ENCODE measurements around the gene PPP3CB. TPM values are rescaled to one million over a fixed set of nuclear protein-coding genes. Genes with fewer than 3 reads are reported as not detected.

The PPP3CB gene
- total RNA-seq, 2 donors from 2014 or later: 38.6 to 44.3 TPM

DNA sequence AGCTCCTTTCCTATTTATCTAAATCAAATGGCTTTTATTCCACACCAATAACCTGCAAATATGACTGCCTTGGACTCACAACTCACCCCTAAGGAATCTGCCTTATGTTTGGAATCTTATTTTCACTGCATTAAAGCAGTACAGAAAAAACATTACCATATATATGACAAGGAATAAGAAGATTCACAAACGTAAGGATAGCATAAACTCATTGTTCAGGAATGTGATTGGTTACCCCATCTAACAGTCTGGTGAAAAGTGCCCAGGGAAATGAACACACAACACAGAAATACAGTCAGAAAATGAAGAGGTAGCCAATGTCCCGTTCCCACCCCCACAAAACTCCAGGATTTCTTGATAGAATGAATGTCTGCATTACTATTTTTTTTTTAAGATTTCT is 2.0 kb downstream of the PPP3CB start:
- H3K4me1 ChIP-seq (replicated peaks): no peaks in the 10 kb centered on the region
- H3K27ac ChIP-seq: no peak overlapping the region
- DNase-seq (ENCODE audit: low spot score): no peak
- H3K9me3 ChIP-seq: no peaks in the 10 kb centered on the region
- H3K27me3 ChIP-seq (replicated peaks; ENCODE audit: insufficient read depth): no peaks in the 10 kb centered on the region
- TF ChIP-seq, protein P1, sequence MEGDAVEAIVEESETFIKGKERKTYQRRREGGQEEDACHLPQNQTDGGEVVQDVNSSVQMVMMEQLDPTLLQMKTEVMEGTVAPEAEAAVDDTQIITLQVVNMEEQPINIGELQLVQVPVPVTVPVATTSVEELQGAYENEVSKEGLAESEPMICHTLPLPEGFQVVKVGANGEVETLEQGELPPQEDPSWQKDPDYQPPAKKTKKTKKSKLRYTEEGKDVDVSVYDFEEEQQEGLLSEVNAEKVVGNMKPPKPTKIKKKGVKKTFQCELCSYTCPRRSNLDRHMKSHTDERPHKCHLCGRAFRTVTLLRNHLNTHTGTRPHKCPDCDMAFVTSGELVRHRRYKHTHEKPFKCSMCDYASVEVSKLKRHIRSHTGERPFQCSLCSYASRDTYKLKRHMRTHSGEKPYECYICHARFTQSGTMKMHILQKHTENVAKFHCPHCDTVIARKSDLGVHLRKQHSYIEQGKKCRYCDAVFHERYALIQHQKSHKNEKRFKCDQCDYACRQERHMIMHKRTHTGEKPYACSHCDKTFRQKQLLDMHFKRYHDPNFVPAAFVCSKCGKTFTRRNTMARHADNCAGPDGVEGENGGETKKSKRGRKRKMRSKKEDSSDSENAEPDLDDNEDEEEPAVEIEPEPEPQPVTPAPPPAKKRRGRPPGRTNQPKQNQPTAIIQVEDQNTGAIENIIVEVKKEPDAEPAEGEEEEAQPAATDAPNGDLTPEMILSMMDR (IDR thresholded peaks at IDR 0.05): no peak
- TF ChIP-seq POLR2A (IDR thresholded peaks at IDR 0.05) (no peak), POLR2AphosphoS5 (IDR thresholded peaks at IDR 0.05) (no peak)
- peaks cover 0 to 4% of the 10 kb centered on the region in 2 donors for H3K36me3 ChIP-seq
- WGBS: 37% methylated on average over 2 of the region's 2 CpGs
- H3K4me3 ChIP-seq: no peak overlapping the region
- intact Hi-C loops (cut with DNase I): loop anchor here (10.0 kb wide), 2 partner anchors 79 to 239 kb away; partner anchors contain the start of genes ANXA7 and MRPS16

DNA sequence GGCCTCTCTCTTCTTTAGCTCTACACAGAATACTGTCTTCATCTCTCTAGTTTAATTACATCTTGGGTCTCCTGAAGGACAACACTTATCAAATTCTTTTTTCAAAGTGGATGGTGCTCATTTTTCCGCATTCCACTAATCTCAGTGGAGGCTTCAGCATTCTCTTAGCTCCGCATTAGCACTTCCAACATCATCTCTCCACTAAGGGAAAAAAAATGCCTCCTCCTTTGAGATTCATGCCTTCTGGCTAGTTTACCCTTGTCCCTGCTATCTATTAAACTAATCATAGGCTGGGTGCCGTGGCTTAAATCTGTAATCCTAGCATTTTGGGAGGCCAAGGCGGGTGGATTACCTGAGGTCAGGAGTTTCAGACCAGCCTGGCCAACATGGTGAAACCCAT is 9.2 kb downstream of the PPP3CB start:
- TF ChIP-seq POLR2A (IDR thresholded peaks at IDR 0.05): no peak
- no peak for TF ChIP-seq POLR2AphosphoS5 (IDR thresholded peaks at IDR 0.05)
- TF ChIP-seq, protein P1 (IDR thresholded peaks at IDR 0.05): no peak
- DNase-seq (ENCODE audit: low spot score): no peak
- WGBS: 97% methylated on average over 4 of the region's 4 CpGs
- Histone ChIP-seq H3K27ac (no peak overlapping the region), H3K27me3 (replicated peaks; ENCODE audit: insufficient read depth) (no peaks in the 10 kb centered on the region), H3K36me3 (no peaks in the 10 kb centered on the region), H3K4me3 (no peak overlapping the region), H3K9me3 (no peaks in the 10 kb centered on the region), H3K4me1 (replicated peaks) (no peaks in the 10 kb centered on the region)
- intact Hi-C loops (cut with DNase I): no loop called here

DNA sequence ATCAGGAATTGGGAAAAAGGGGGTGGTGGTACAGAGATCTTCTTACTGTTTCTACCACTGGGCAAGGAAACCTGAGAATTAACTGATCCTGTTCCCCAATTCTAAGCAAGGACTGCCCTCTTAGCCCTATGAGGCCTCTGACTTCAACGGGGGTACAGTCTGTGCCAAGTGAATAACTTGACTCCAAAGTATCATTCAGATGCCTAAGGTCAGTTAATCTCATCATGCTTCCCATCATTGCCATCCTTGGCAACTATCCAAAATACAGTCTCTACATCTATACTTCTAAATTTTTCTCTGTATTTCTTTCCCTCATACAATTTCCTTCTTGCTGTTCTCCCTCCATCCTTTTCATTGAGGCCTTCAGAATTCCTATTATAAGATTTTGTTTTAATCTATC is 10.5 kb downstream of the PPP3CB start:
- intact Hi-C loops (cut with DNase I): no loop called here
- no peak for DNase-seq (ENCODE audit: low spot score)
- H3K4me3 ChIP-seq: no peak overlapping the region
- no peaks in the 10 kb centered on the region for H3K27me3 ChIP-seq (replicated peaks; ENCODE audit: insufficient read depth)
- H3K36me3 ChIP-seq: no peaks in the 10 kb centered on the region
- TF ChIP-seq, protein P1 (IDR thresholded peaks at IDR 0.05): no peak
- TF ChIP-seq POLR2A (IDR thresholded peaks at IDR 0.05) (no peak), POLR2AphosphoS5 (IDR thresholded peaks at IDR 0.05) (no peak)
- H3K27ac ChIP-seq: no peak overlapping the region
- H3K4me1 ChIP-seq (replicated peaks): no peaks in the 10 kb centered on the region
- 88% methylated on average over 1 of the region's 1 CpG for WGBS
- H3K9me3 ChIP-seq: no peaks in the 10 kb centered on the region

DNA sequence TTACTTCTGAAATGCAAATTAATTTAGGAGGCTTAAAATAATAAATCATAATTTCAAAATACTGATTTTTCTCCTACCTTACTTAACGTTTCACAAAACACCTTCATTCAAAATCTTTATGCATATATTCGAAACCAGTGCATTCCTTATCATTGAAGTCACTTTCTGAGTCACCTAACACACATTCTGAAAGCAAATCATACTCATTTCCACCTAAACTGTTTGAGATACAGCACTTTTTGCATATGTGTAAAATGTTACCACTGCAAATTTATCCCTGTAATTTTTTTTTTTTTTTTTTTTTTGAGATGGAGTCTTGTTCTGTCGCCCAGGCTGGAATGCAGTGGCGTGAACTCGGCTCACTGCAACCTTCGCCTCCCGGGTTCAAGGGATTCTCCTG is 15.7 kb downstream of the PPP3CB start:
- Histone ChIP-seq H3K27ac (no peak overlapping the region), H3K4me1 (replicated peaks) (no peaks in the 10 kb centered on the region), H3K9me3 (no peaks in the 10 kb centered on the region), H3K27me3 (replicated peaks; ENCODE audit: insufficient read depth) (no peaks in the 10 kb centered on the region), H3K4me3 (no peak overlapping the region), H3K36me3 (no peaks in the 10 kb centered on the region)
- TF ChIP-seq, protein P1 (IDR thresholded peaks at IDR 0.05): no peak
- no peak for TF ChIP-seq POLR2AphosphoS5 (IDR thresholded peaks at IDR 0.05)
- TF ChIP-seq POLR2A (IDR thresholded peaks at IDR 0.05): no peak
- intact Hi-C loops (cut with DNase I): no loop called here
- WGBS: 86% methylated on average over 7 of the region's 7 CpGs
- no peak for DNase-seq (ENCODE audit: low spot score)

DNA sequence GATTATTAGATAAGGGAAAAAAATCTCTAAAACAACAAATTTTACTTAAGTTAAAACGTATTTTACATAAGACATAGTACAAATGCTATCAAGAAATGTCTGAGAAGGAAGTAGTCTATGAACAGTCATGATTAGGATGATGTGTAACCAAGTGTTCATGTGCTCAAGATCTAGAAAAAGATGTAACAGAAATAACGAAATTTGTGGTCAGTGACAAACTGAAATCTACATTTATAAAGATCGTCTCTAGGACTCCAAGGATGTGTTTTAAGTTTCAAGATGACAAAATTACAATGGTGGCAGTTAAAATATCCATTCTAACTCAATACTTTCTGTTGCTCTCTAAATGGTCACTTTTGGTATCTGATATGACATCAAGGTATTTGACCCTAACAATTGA is 17.2 kb downstream of the PPP3CB start:
- no peaks in the 10 kb centered on the region for H3K27me3 ChIP-seq (replicated peaks; ENCODE audit: insufficient read depth)
- no peak overlapping the region for H3K4me3 ChIP-seq
- intact Hi-C loops (cut with DNase I): no loop called here
- 77% methylated on average over 3 of the region's 3 CpGs for WGBS
- H3K9me3 ChIP-seq: no peaks in the 10 kb centered on the region
- TF ChIP-seq POLR2A (IDR thresholded peaks at IDR 0.05) (no peak), POLR2AphosphoS5 (IDR thresholded peaks at IDR 0.05) (no peak)
- TF ChIP-seq, protein P1 (IDR thresholded peaks at IDR 0.05): no peak
- no peaks in the 10 kb centered on the region for H3K36me3 ChIP-seq
- DNase-seq (ENCODE audit: low spot score): no peak
- no peak overlapping the region for H3K27ac ChIP-seq
- H3K4me1 ChIP-seq (replicated peaks): no peaks in the 10 kb centered on the region

All from prostate gland (tissue), 2 donors.